GM19397 (cell line): ENCODE measurements around the gene GPR156.
"Not testable (repeated sequence)": the region's sequence is repeated elsewhere in the genome, so short reads cannot be mapped to it uniquely, and the experiment has no call there.

ENCODE experiments used
- ATAC-seq: cut with Tn5 transposase; IDR thresholded peaks from one replicate; pipeline ENCODE4 v1.9.1; 2021; ENCODE audit warnings: mild to moderate bottlenecking, moderate library complexity; ENCODE audit not compliant: unreplicated experiment

The GPR156 gene

GRCh38 chr3:120284747-120285507, at the start of gene GPR156:
TSS of gene GPR156 (minus strand) at chr3:120285222. CDS start at chr3:120244098, 41,124 bp downstream.
- ATAC-seq = no peak

- ATAC-seq = no peak
These were observed 47.6 kb upstream of the GPR156 start for GRCh38 chr3:120332646-120333045.

- ATAC-seq = no peak
These were observed 46.1 kb upstream of the GPR156 start for GRCh38 chr3:120331076-120331475.

- ATAC-seq = no peak
These were observed 41.8 kb upstream of the GPR156 start for GRCh38 chr3:120326784-120327183.

- ATAC-seq = no peak
These were observed 39.2 kb upstream of the GPR156 start for GRCh38 chr3:120324190-120324589.

- ATAC-seq = not testable (repeated sequence)
These were observed 38.7 kb upstream of the GPR156 start for GRCh38 chr3:120323761-120324160.

GRCh38 chr3:120311863-120312794, 27.1 kb upstream of the GPR156 start:
- no peak for ATAC-seq

GRCh38 chr3:120306519-120307455, 21.8 kb upstream of the GPR156 start:
- ATAC-seq = no peak

- ATAC-seq = no peak
These were observed 19.6 kb upstream of the GPR156 start for GRCh38 chr3:120304616-120305015.

- no peak for ATAC-seq
These were observed 17.3 kb upstream of the GPR156 start for GRCh38 chr3:120302361-120302760.

- no peak for ATAC-seq
These were observed 15.9 kb upstream of the GPR156 start for GRCh38 chr3:120300971-120301370.

GRCh38 chr3:120299403-120299802, 14.4 kb upstream of the GPR156 start:
- no peak for ATAC-seq

- no peak for ATAC-seq
These were observed 14.0 kb upstream of the GPR156 start for GRCh38 chr3:120298996-120299395.

- not testable (repeated sequence) for ATAC-seq
These were observed 6.5 kb upstream of the GPR156 start for GRCh38 chr3:120291552-120291951.

GRCh38 chr3:120289636-120290035, 4.6 kb upstream of the GPR156 start:
- ATAC-seq = no peak

GRCh38 chr3:120286465-120286864, 1.4 kb upstream of the GPR156 start:
- no peak for ATAC-seq

GRCh38 chr3:120285508-120285841, 453 bp upstream of the GPR156 start:
- ATAC-seq = no peak

- no peak for ATAC-seq
These were observed 3.8 kb downstream of the GPR156 start for GRCh38 chr3:120281261-120281660.

- no peak for ATAC-seq
These were observed 4.5 kb downstream of the GPR156 start for GRCh38 chr3:120280566-120280965.

GRCh38 chr3:120280026-120280425, 5.0 kb downstream of the GPR156 start:
- no peak for ATAC-seq

GRCh38 chr3:120276767-120277166, 8.3 kb downstream of the GPR156 start:
- no peak for ATAC-seq
